Endodermal cell (in vitro differentiated cells): Measurements from ENCODE around the gene CDC16. TPM values are rescaled to one million over a fixed set of nuclear protein-coding genes. Genes with fewer than 3 reads are reported as not detected.

ENCODE experiments used
- DNase-seq: peaks from one replicate; pipeline ENCODE4 v3.0.0-alpha.2; 2017
- H3K27ac ChIP-seq: 2 replicates; pipeline ENCODE4 v1.5.1; 2013; ENCODE audit warnings: mild to moderate bottlenecking, low read depth, low read length, moderate library complexity
- H3K27me3 ChIP-seq: 2 replicates; pipeline ENCODE4 v1.6.1; 2013; ENCODE audit warnings: mild to moderate bottlenecking, low read length, moderate library complexity; ENCODE audit not compliant: insufficient read depth, control insufficient read depth, poor library complexity, severe bottlenecking
- H3K36me3 ChIP-seq: 2 replicates; pipeline ENCODE4 v1.7.0; 2013; ENCODE audit warnings: mild to moderate bottlenecking, low read length, moderate library complexity; ENCODE audit not compliant: control insufficient read depth, insufficient read depth
- H3K4me1 ChIP-seq: one replicate; pipeline ENCODE4 v1.7.0; 2013; ENCODE audit warnings: low read length; ENCODE audit not compliant: control insufficient read depth, insufficient read depth
- H3K4me3 ChIP-seq: 2 replicates; pipeline ENCODE4 v1.5.1; 2013; ENCODE audit warnings: mild to moderate bottlenecking, low read length, moderate library complexity
- H3K9ac ChIP-seq: 2 replicates; pipeline ENCODE4 v1.6.1; 2013; ENCODE audit warnings: mild to moderate bottlenecking, low read length, moderate library complexity; ENCODE audit not compliant: poor library complexity, severe bottlenecking; ENCODE audit errors: extremely low read depth
- H3K9me3 ChIP-seq: 2 replicates; pipeline ENCODE4 v1.6.1; 2013; ENCODE audit warnings: mild to moderate bottlenecking, low read length, moderate library complexity; ENCODE audit not compliant: control insufficient read depth
- H3K27ac Mint-ChIP-seq: 2 replicates; pipeline ENCODE4 v1.8.0; 2020; ENCODE audit warnings: mixed read lengths
- H3K27me3 Mint-ChIP-seq: 2 replicates; pipeline ENCODE4 v1.8.0; 2021; ENCODE audit warnings: mild to moderate bottlenecking, mixed read lengths; ENCODE audit not compliant: insufficient read depth
- H3K36me3 Mint-ChIP-seq: 2 replicates; pipeline ENCODE4 v1.8.0; 2020; ENCODE audit warnings: low read depth, mixed read lengths
- H3K4me1 Mint-ChIP-seq: 2 replicates; pipeline ENCODE4 v1.8.0; 2020; ENCODE audit warnings: mixed read lengths
- H3K4me3 Mint-ChIP-seq: 2 replicates; pipeline ENCODE4 v1.8.0; 2020; ENCODE audit warnings: mild to moderate bottlenecking, moderate library complexity, mixed read lengths
- H3K9me3 Mint-ChIP-seq: 2 replicates; pipeline ENCODE4 v1.8.0; 2020; ENCODE audit warnings: mild to moderate bottlenecking, mixed read lengths
- WGBS, 2 experiments: methylation state at CpG; one replicate each; pipeline versions ENCODE4 v1.1.5 to v1.1.7; 2013; ENCODE audit warnings: missing lambda C conversion rate in 2 of 2, mixed read lengths in 1 of 2; ENCODE audit not compliant: insufficient coverage in 1 of 2, insufficient read length in 1 of 2; 5-methylcytosine and 5-hydroxymethylcytosine counted together
- total RNA-seq, 2 donors: library from RNA; stranded (reverse); fragmentation: NEBNext Ultra II Directional in 1 of 2; extraction: Animal tissue kit (Norgen Biotek cat#: 25700) in 1 of 2; gene quantifications; 2 replicates in 1 of 2; 3 replicates in 1 of 2; pipeline ENCODE4 v1.2.1, GENCODE V29; 2021
- TF ChIP-seq, protein P1 (sequence below): fragments of 200-600 bp; sonication (generic); conservative IDR thresholded peaks from 2 replicates; pipeline ENCODE4 v1.5.0; 2021; ENCODE audit warnings: antibody characterized with exemption, mild to moderate bottlenecking

CDC16 gene
- total RNA-seq, 2 donors from 2014 or later = 89.7 to 90.8 TPM

DNA sequence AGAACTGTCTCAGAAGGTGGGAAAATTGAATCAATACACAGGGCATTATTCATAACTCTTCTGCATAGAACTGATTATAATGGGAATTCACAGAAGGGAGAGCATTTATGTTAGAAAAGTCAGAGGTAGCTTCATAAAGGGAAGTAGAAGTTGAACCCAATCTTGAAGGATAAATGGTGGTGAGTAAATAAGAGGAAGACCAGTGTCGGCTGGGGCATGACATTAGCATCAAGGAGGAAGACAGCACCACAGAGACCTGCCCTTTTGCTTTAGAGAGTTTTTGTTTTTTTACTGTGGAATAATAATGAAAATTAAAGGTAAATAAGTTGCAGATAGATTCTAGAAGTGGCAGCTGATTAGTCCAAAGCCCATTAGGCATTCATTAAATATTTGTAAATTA lies 21.9 kb downstream of the CDC16 start:
- H3K9me3 Mint-ChIP-seq = no peaks in the 10 kb centered on the region
- no peaks in the 10 kb centered on the region for H3K27me3 Mint-ChIP-seq
- H3K4me3 ChIP-seq = no peak overlapping the region
- H3K9ac ChIP-seq = no peak overlapping the region
- TF ChIP-seq, protein P1, sequence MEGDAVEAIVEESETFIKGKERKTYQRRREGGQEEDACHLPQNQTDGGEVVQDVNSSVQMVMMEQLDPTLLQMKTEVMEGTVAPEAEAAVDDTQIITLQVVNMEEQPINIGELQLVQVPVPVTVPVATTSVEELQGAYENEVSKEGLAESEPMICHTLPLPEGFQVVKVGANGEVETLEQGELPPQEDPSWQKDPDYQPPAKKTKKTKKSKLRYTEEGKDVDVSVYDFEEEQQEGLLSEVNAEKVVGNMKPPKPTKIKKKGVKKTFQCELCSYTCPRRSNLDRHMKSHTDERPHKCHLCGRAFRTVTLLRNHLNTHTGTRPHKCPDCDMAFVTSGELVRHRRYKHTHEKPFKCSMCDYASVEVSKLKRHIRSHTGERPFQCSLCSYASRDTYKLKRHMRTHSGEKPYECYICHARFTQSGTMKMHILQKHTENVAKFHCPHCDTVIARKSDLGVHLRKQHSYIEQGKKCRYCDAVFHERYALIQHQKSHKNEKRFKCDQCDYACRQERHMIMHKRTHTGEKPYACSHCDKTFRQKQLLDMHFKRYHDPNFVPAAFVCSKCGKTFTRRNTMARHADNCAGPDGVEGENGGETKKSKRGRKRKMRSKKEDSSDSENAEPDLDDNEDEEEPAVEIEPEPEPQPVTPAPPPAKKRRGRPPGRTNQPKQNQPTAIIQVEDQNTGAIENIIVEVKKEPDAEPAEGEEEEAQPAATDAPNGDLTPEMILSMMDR = no peak
- DNase-seq = no peak
- WGBS, 2 experiments = 88 to 100% methylated on average over 1 of the region's 1 CpG
- H3K4me1 ChIP-seq = peaks cover 23% of the 10 kb centered on the region
- no peaks in the 10 kb centered on the region for H3K27me3 ChIP-seq
- no peak overlapping the region for H3K27ac ChIP-seq
- peaks cover 68% of the 10 kb centered on the region for H3K36me3 Mint-ChIP-seq
- H3K4me3 Mint-ChIP-seq = no peak overlapping the region
- H3K9me3 ChIP-seq = no peaks in the 10 kb centered on the region
- peaks cover 91% of the 10 kb centered on the region for H3K36me3 ChIP-seq
- no peak overlapping the region for H3K27ac Mint-ChIP-seq
- peaks cover 40% of the 10 kb centered on the region for H3K4me1 Mint-ChIP-seq

DNA sequence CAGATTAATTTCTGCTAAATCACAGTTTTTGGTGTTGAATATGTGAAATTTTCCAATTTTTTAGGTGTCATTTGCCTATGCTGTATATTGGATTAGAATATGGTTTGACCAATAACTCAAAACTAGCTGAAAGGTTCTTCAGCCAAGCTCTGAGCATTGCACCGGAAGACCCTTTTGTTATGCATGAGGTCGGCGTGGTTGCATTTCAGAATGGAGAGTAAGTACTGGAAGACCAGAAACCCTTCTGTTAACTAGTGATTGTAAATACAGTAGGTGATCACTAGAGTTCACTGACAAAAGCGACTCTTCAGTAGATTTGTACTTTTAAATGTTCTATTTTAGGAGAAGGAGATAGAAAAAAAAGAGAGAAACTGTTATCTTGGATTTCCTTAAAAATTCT lies 22.3 kb downstream of the CDC16 start:
- Histone ChIP-seq H3K4me3 (no peak overlapping the region), H3K4me1 (peaks cover 23% of the 10 kb centered on the region), H3K27me3 (no peaks in the 10 kb centered on the region), H3K9ac (no peak overlapping the region), H3K9me3 (no peaks in the 10 kb centered on the region), H3K27ac (no peak overlapping the region), H3K36me3 (peaks cover 87% of the 10 kb centered on the region)
- Mint-ChIP-seq H3K27me3 (no peaks in the 10 kb centered on the region), H3K4me3 (no peak overlapping the region), H3K36me3 (peaks cover 68% of the 10 kb centered on the region), H3K9me3 (no peaks in the 10 kb centered on the region), H3K4me1 (peaks cover 44% of the 10 kb centered on the region), H3K27ac (no peak overlapping the region)
- TF ChIP-seq, protein P1 = no peak
- WGBS, 2 experiments = 74 to 79% methylated on average over 3 to 4 of the region's 4 CpGs
- peak; percentile 53 for DNase-seq

DNA sequence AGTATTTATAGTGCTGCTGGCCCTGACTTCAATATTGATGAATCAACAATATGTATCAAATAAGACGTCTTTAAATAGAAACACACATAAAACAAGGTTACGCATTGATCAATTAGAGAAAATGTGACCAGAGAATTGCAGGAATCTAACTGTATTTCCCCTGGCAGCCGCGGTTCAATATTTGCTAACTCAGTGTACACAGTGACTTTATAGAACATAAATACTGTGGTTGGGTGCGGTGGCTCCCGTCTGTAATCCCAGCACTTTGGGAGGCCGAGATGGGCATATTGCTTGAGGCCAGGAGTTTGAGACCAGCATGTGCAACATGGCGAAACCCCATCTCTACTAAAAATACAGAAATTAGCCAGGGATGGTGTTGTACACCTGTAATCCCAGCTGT lies 23.9 kb downstream of the CDC16 start:
- Histone ChIP-seq H3K27me3 (no peaks in the 10 kb centered on the region), H3K4me1 (peaks cover 26% of the 10 kb centered on the region), H3K9ac (no peak overlapping the region), H3K27ac (no peak overlapping the region), H3K4me3 (no peak overlapping the region), H3K9me3 (no peaks in the 10 kb centered on the region), H3K36me3 (peaks cover 83% of the 10 kb centered on the region)
- H3K9me3 Mint-ChIP-seq = no peaks in the 10 kb centered on the region
- H3K4me1 Mint-ChIP-seq = peaks cover 52% of the 10 kb centered on the region
- no peak for DNase-seq
- no peaks in the 10 kb centered on the region for H3K27me3 Mint-ChIP-seq
- peaks cover 68% of the 10 kb centered on the region for H3K36me3 Mint-ChIP-seq
- 90 to 95% methylated on average over 4 to 8 of the region's 8 CpGs for WGBS, 2 experiments
- H3K27ac Mint-ChIP-seq = no peak overlapping the region
- TF ChIP-seq, protein P1 = no peak
- no peak overlapping the region for H3K4me3 Mint-ChIP-seq
